Liver (tissue), 9 donors: ENCODE measurements around the gene ACYP2. TPM values are rescaled to one million over a fixed set of nuclear protein-coding genes. Genes with fewer than 3 reads are reported as not detected.

Source experiments
- DNase-seq: peaks from one replicate; pipeline ENCODE4 v3.0.0-alpha.2; 2017; ENCODE audit warnings: low spot score
- H3K27ac ChIP-seq, 2 donors: one replicate each; pipeline ENCODE4 v1.7.0; 2013; ENCODE audit warnings: inconsistent platforms in 2 of 2, low read length in 2 of 2, control low read depth in 1 of 2, low read depth in 1 of 2, mild to moderate bottlenecking in 1 of 2
- H3K27me3 ChIP-seq, 4 donors: one replicate each; pipeline versions ENCODE4 v1.6.1 to v1.7.0; 2013; ENCODE audit warnings: low read length in 3 of 4, inconsistent platforms in 1 of 4, mild to moderate bottlenecking in 1 of 4, moderate library complexity in 1 of 4; ENCODE audit not compliant: control insufficient read depth in 4 of 4, insufficient read depth in 4 of 4
- H3K36me3 ChIP-seq, 4 donors: one replicate each; pipeline versions ENCODE4 v1.6.1 to v1.7.0; 2013; ENCODE audit warnings: low read length in 3 of 4, mild to moderate bottlenecking in 3 of 4, low read depth in 1 of 4, moderate library complexity in 1 of 4; ENCODE audit not compliant: control insufficient read depth in 4 of 4, insufficient read depth in 3 of 4
- H3K4me1 ChIP-seq, 4 donors: one replicate each; pipeline versions ENCODE4 v1.6.1 to v1.7.0; 2013; ENCODE audit warnings: low read length in 3 of 4, mild to moderate bottlenecking in 3 of 4, moderate library complexity in 1 of 4; ENCODE audit not compliant: control insufficient read depth in 4 of 4, insufficient read depth in 4 of 4
- H3K4me3 ChIP-seq, 3 donors: one replicate each; pipeline versions ENCODE4 v1.6.1 to v1.7.0; 2013; ENCODE audit warnings: low read length in 3 of 3, control low read depth in 1 of 3, low read depth in 1 of 3, mild to moderate bottlenecking in 1 of 3
- H3K9ac ChIP-seq, 2 donors: one replicate each; pipeline ENCODE4 v1.7.0; 2013; ENCODE audit warnings: low read length in 2 of 2, mild to moderate bottlenecking in 2 of 2, moderate library complexity in 2 of 2, control low read depth in 1 of 2, low read depth in 1 of 2
- H3K9me3 ChIP-seq, 4 donors: one replicate each; pipeline versions ENCODE4 v1.6.1 to v1.7.0; 2013; ENCODE audit warnings: low read length in 3 of 4; ENCODE audit not compliant: control insufficient read depth in 4 of 4
- EGR1 ChIP-seq, 2 donors: IDR thresholded peaks; 2 replicates each; pipeline ENCODE4 v1.6.1; 2016 to 2018; ENCODE audit warnings: antibody characterized with exemption in 2 of 2, low read depth in 2 of 2
- FOXA1 ChIP-seq: IDR thresholded peaks from 2 replicates; pipeline ENCODE4 v1.6.1; 2016; ENCODE audit warnings: antibody characterized with exemption
- FOXA2 ChIP-seq: IDR thresholded peaks from 2 replicates; pipeline ENCODE4 v1.6.1; 2016; ENCODE audit warnings: antibody characterized with exemption
- GABPA ChIP-seq, 2 donors: IDR thresholded peaks in 1 of 2; conservative IDR thresholded peaks in 1 of 2; 2 replicates each; pipeline ENCODE4 v1.6.1; 2016; ENCODE audit warnings: antibody characterized with exemption in 2 of 2, mild to moderate bottlenecking in 1 of 2, moderate library complexity in 1 of 2
- HNF4A ChIP-seq, 2 donors: conservative IDR thresholded peaks; 2 replicates each; pipeline ENCODE4 v1.6.1; 2016; ENCODE audit warnings: antibody characterized with exemption in 2 of 2, mild to moderate bottlenecking in 2 of 2
- HNF4G ChIP-seq: IDR thresholded peaks from 2 replicates; pipeline ENCODE4 v1.6.1; 2016; ENCODE audit warnings: antibody characterized with exemption
- JUND ChIP-seq, 2 donors: IDR thresholded peaks; 2 replicates each; pipeline ENCODE4 v1.6.1; 2016; ENCODE audit warnings: antibody characterized with exemption in 2 of 2
- NR2F2 ChIP-seq: IDR thresholded peaks from 2 replicates; pipeline ENCODE4 v1.6.1; 2016; ENCODE audit warnings: antibody characterized with exemption
- RAD21 ChIP-seq, 2 donors: IDR thresholded peaks; 2 replicates each; pipeline ENCODE4 v1.6.1; 2016; ENCODE audit warnings: antibody characterized with exemption in 2 of 2, mild to moderate bottlenecking in 2 of 2
- RXRA ChIP-seq, 2 donors: IDR thresholded peaks; 2 replicates each; pipeline ENCODE4 v1.6.1; 2017 to 2018; ENCODE audit warnings: antibody characterized with exemption in 2 of 2, mild to moderate bottlenecking in 1 of 2
- SP1 ChIP-seq: IDR thresholded peaks from 2 replicates; pipeline ENCODE4 v1.6.1; 2018; ENCODE audit warnings: antibody characterized with exemption, mild to moderate bottlenecking
- TAF1 ChIP-seq: conservative IDR thresholded peaks from 2 replicates; pipeline ENCODE4 v1.6.1; 2016; ENCODE audit warnings: antibody characterized with exemption, mild to moderate bottlenecking
- YY1 ChIP-seq: IDR thresholded peaks from 2 replicates; pipeline ENCODE4 v1.6.1; 2016; ENCODE audit warnings: antibody characterized with exemption, mild to moderate bottlenecking
- WGBS: extraction: QIAGEN DNeasy Blood & Tissue Kit; methylation state at CpG from one replicate; pipeline ENCODE4 v1.1.7; 2013; 5-methylcytosine and 5-hydroxymethylcytosine counted together
- polyA plus RNA-seq, 2 donors: library from polyadenylated mRNA; stranded (reverse) in 1 of 2; unstranded in 1 of 2; fragments of 200-250 nt in 1 of 2; fragments of >200 nt in 1 of 2; fragmentation: Nextera tagmentation in 1 of 2; extraction: Ambion mirVana in 1 of 2; gene quantifications; one replicate each; pipeline versions ENCODE4 v1.2.1 to v1.2.3, GENCODE V29; 2013 to 2015
- total RNA-seq, 2 donors: library from RNA; depleted of rRNA; stranded (reverse); fragments of >200 nt; gene quantifications; one replicate each; pipeline ENCODE4 v1.2.3, GENCODE V29; 2014
- TF ChIP-seq, protein P1 (sequence below): IDR thresholded peaks from 2 replicates; pipeline ENCODE4 v1.6.1; 2016; ENCODE audit warnings: antibody characterized with exemption
- TF ChIP-seq, protein P2 (sequence below): fragments of 150-350 bp; IDR thresholded peaks from 2 replicates; pipeline ENCODE4 v1.5.1; 2017; ENCODE audit warnings: improper control_type of control experiment, low read depth, low read length; ENCODE audit not compliant: missing input control
- TF ChIP-seq, protein P3 (sequence below): IDR thresholded peaks from 2 replicates; pipeline ENCODE4 v1.6.1; 2016; ENCODE audit warnings: antibody characterized with exemption
- TF ChIP-seq, protein P4 (sequence below): IDR thresholded peaks from 2 replicates; pipeline ENCODE4 v1.6.1; 2016; ENCODE audit warnings: antibody characterized with exemption
- TF ChIP-seq, protein P5 (sequence below): IDR thresholded peaks from 2 replicates; pipeline ENCODE4 v1.6.1; 2016; ENCODE audit warnings: antibody characterized with exemption, mild to moderate bottlenecking
- donor health status: healthy.
- donor health status: healthy.
- donor health status: healthy.
- donor health status: healthy.
- donor health status: healthy.

ACYP2 gene
- total and polyA plus RNA-seq, 4 donors, result 13.1 to 44.3 (median 15.4) TPM

DNA sequence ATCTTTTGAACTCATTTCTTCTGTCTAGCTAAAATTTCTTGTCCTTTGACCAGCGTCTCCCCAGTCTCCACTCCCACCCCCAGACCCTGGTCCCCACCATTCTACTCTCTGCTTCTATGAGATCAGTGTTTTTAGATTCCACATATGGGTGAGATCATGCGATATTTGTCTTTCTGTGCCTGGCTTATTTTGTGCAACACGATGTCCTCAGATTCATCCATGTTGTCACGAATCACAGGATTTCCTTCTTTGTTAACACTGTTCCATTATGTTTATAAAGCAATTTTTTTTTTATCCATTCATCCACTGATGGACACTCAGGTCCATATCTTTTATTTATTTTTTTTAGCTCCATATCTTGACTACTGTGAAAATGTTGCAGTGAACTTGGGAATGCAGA lies 16.0 kb upstream of the ACYP2 start:
- Histone ChIP-seq H3K4me3 (no peak overlapping the region), H3K4me1 (peaks cover 2 to 7% (median 4%) of the 10 kb centered on the region in 4 donors), H3K27ac (no peak overlapping the region), H3K36me3 (no peaks in the 10 kb centered on the region), H3K27me3 (no peaks in the 10 kb centered on the region), H3K9ac (no peak overlapping the region), H3K9me3 (no peaks in the 10 kb centered on the region)
- WGBS, result 83% methylated on average over 4 of the region's 4 CpGs
- TF ChIP-seq FOXA1 (no peak), EGR1 (IDR thresholded peaks at IDR 0.05; ENCODE audit: low read depth in 2 of 2) (no peak), TAF1 (no peak), YY1 (no peak), HNF4A (conservative IDR thresholded peaks at IDR 0.05) (no peak), RXRA (IDR thresholded peaks at IDR 0.05) (no peak), GABPA (IDR thresholded peaks at IDR 0.05 in 1 of 2, conservative IDR thresholded peaks at IDR 0.05 in 1 of 2) (no peak)
- DNase-seq, result no peak

DNA sequence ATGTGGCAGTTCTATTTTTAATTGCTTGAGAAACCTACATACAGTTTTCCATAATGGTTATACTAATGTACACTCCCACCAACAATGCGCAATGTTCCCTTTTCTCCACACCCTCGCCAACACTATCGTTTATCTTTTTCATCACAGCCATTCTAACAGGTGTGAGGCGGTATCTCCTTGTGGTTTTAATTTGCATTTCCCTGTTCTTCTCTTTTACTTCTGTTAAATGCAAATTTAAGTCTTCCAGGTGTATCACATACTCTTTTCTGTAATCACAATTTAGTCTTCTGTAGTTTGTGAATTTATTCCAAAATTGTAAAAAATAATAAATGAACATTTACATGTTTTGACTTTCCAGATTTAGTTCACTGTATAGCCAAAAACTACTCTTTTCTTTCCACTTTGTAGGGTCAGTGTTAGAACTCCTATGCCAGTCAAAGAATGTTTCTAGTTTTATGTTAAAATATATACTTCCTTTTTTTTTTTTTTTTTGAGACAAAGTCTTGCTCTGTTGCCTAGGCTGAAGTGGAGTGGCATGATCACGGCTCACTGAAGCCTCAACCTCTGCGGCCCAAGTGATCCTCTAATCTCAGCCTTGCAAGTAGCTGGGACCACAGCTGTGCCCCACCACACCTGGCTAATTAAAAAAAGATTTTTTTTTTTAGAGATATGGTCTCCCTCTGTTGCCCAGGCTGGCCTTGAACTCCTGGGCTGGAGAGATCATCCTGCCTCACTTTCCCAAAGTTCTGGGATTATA lies 15.4 kb upstream of the ACYP2 start:
- TF ChIP-seq SP1 (no peak), NR2F2 (no peak), HNF4A (conservative IDR thresholded peaks at IDR 0.05) (no peak), GABPA (IDR thresholded peaks at IDR 0.05 in 1 of 2, conservative IDR thresholded peaks at IDR 0.05 in 1 of 2) (no peak), HNF4G (no peak), FOXA1 (no peak), RAD21 (IDR thresholded peaks at IDR 0.05) (no peak), FOXA2 (no peak), TAF1 (no peak), YY1 (no peak), EGR1 (IDR thresholded peaks at IDR 0.05; ENCODE audit: low read depth in 2 of 2) (no peak), JUND (IDR thresholded peaks at IDR 0.05) (no peak), RXRA (IDR thresholded peaks at IDR 0.05) (no peak)
- TF ChIP-seq, protein P1, sequence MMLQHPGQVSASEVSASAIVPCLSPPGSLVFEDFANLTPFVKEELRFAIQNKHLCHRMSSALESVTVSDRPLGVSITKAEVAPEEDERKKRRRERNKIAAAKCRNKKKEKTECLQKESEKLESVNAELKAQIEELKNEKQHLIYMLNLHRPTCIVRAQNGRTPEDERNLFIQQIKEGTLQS, result no peak
- TF ChIP-seq, protein P2, sequence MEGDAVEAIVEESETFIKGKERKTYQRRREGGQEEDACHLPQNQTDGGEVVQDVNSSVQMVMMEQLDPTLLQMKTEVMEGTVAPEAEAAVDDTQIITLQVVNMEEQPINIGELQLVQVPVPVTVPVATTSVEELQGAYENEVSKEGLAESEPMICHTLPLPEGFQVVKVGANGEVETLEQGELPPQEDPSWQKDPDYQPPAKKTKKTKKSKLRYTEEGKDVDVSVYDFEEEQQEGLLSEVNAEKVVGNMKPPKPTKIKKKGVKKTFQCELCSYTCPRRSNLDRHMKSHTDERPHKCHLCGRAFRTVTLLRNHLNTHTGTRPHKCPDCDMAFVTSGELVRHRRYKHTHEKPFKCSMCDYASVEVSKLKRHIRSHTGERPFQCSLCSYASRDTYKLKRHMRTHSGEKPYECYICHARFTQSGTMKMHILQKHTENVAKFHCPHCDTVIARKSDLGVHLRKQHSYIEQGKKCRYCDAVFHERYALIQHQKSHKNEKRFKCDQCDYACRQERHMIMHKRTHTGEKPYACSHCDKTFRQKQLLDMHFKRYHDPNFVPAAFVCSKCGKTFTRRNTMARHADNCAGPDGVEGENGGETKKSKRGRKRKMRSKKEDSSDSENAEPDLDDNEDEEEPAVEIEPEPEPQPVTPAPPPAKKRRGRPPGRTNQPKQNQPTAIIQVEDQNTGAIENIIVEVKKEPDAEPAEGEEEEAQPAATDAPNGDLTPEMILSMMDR, result no peak
- TF ChIP-seq, protein P3, sequence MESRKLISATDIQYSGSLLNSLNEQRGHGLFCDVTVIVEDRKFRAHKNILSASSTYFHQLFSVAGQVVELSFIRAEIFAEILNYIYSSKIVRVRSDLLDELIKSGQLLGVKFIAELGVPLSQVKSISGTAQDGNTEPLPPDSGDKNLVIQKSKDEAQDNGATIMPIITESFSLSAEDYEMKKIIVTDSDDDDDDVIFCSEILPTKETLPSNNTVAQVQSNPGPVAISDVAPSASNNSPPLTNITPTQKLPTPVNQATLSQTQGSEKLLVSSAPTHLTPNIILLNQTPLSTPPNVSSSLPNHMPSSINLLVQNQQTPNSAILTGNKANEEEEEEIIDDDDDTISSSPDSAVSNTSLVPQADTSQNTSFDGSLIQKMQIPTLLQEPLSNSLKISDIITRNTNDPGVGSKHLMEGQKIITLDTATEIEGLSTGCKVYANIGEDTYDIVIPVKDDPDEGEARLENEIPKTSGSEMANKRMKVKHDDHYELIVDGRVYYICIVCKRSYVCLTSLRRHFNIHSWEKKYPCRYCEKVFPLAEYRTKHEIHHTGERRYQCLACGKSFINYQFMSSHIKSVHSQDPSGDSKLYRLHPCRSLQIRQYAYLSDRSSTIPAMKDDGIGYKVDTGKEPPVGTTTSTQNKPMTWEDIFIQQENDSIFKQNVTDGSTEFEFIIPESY, result no peak
- TF ChIP-seq, protein P4, sequence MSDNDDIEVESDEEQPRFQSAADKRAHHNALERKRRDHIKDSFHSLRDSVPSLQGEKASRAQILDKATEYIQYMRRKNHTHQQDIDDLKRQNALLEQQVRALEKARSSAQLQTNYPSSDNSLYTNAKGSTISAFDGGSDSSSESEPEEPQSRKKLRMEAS, result no peak
- TF ChIP-seq, protein P5, sequence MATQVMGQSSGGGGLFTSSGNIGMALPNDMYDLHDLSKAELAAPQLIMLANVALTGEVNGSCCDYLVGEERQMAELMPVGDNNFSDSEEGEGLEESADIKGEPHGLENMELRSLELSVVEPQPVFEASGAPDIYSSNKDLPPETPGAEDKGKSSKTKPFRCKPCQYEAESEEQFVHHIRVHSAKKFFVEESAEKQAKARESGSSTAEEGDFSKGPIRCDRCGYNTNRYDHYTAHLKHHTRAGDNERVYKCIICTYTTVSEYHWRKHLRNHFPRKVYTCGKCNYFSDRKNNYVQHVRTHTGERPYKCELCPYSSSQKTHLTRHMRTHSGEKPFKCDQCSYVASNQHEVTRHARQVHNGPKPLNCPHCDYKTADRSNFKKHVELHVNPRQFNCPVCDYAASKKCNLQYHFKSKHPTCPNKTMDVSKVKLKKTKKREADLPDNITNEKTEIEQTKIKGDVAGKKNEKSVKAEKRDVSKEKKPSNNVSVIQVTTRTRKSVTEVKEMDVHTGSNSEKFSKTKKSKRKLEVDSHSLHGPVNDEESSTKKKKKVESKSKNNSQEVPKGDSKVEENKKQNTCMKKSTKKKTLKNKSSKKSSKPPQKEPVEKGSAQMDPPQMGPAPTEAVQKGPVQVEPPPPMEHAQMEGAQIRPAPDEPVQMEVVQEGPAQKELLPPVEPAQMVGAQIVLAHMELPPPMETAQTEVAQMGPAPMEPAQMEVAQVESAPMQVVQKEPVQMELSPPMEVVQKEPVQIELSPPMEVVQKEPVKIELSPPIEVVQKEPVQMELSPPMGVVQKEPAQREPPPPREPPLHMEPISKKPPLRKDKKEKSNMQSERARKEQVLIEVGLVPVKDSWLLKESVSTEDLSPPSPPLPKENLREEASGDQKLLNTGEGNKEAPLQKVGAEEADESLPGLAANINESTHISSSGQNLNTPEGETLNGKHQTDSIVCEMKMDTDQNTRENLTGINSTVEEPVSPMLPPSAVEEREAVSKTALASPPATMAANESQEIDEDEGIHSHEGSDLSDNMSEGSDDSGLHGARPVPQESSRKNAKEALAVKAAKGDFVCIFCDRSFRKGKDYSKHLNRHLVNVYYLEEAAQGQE, result no peak
- no peaks in the 10 kb centered on the region for H3K36me3 ChIP-seq
- peaks cover 2 to 7% (median 5%) of the 10 kb centered on the region in 4 donors for H3K4me1 ChIP-seq
- no peak for DNase-seq
- no peak overlapping the region for H3K9ac ChIP-seq
- no peaks in the 10 kb centered on the region for H3K9me3 ChIP-seq
- H3K4me3 ChIP-seq, result no peak overlapping the region
- WGBS, result 93% methylated on average over 6 of the region's 6 CpGs
- H3K27ac ChIP-seq, result no peak overlapping the region
- no peaks in the 10 kb centered on the region for H3K27me3 ChIP-seq
